ENCODE results near the gene UMAD1.

UMAD1 gene

DNA sequence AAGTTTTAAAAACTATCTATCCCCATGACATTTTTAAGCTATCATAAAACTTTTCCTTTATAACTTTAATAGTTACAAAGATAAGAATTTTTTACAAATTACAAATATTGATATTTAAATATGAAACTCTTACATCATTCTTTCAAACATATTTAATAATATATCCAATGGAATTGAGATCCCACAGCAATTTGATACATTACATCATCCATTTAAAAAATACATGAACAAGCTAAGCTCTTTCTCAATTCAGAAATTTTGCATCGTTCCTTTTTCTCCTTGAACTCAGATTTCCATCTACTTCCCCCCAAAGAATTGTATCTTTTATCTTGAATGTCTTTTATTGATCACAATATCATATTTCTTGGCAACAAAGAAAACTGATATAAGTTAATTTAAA lies 209.6 kb downstream of the UMAD1 start:
- no peak for DNase-seq (ENCODE audit: low spot score)
- TF ChIP-seq, protein P1, sequence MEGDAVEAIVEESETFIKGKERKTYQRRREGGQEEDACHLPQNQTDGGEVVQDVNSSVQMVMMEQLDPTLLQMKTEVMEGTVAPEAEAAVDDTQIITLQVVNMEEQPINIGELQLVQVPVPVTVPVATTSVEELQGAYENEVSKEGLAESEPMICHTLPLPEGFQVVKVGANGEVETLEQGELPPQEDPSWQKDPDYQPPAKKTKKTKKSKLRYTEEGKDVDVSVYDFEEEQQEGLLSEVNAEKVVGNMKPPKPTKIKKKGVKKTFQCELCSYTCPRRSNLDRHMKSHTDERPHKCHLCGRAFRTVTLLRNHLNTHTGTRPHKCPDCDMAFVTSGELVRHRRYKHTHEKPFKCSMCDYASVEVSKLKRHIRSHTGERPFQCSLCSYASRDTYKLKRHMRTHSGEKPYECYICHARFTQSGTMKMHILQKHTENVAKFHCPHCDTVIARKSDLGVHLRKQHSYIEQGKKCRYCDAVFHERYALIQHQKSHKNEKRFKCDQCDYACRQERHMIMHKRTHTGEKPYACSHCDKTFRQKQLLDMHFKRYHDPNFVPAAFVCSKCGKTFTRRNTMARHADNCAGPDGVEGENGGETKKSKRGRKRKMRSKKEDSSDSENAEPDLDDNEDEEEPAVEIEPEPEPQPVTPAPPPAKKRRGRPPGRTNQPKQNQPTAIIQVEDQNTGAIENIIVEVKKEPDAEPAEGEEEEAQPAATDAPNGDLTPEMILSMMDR (IDR thresholded peaks at IDR 0.05; ENCODE audit: extremely low read depth, missing control alignments) = no peak

- DNase-seq (ENCODE audit: low spot score) = no peak
- TF ChIP-seq, protein P1 (IDR thresholded peaks at IDR 0.05; ENCODE audit: extremely low read depth, missing control alignments) = no peak
Measured at GRCh38 chr7:7851381-7851780, 210.8 kb downstream of the UMAD1 start.

DNA sequence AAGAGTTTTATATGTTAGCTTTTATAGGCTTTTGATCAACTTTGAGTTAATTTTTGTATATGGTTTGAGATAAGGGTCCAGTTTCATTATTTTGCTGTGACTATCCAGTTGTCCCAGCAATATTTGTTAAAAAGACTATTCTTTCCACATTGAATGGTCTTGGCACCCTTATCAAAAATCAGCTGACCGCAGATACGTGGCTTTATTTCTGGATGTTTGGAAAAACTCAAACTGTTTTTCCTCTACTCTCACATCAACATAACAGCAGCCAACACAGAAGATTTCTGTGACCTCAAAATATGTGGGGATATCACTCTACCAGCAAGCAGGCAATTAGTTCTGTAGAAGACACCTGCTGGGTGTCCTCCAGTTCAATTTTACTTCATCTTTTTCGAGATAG lies 211.4 kb downstream of the UMAD1 start:
- TF ChIP-seq, protein P1 (IDR thresholded peaks at IDR 0.05; ENCODE audit: extremely low read depth, missing control alignments) = no peak

DNA sequence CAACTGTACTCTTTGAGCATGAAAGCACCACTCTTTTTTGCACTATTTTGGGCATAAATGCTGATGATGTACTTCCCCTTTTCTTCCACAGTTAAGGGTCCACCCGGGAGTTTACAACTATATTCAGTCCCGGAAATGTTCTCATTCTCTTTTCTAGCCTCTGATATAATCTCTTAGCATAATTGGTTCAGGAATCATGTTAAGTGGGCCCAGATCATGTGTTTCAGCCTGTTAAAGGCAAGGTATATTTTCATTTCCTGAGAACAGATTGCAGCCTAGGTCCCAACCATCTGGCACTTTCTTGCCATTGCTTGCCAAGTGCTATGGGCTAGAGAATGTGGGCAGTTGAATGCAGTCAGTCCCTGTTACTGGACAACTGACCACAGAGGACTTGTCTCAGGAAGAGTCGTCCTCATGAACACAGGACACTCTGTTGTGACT lies 216.6 kb downstream of the UMAD1 start:
- DNase-seq (ENCODE audit: low spot score) = peak; percentile 16
- TF ChIP-seq, protein P1 (IDR thresholded peaks at IDR 0.05; ENCODE audit: extremely low read depth, missing control alignments) = no peak

More for the DNA sequence above, 211.4 kb downstream of the UMAD1 start:
- no peak for DNase-seq (ENCODE audit: low spot score)

- TF ChIP-seq, protein P1 (IDR thresholded peaks at IDR 0.05; ENCODE audit: extremely low read depth, missing control alignments) = no peak
- no peak for DNase-seq (ENCODE audit: low spot score)
Measured at GRCh38 chr7:7858559-7858958, 218.0 kb downstream of the UMAD1 start.

- TF ChIP-seq, protein P1 (IDR thresholded peaks at IDR 0.05; ENCODE audit: extremely low read depth, missing control alignments) = no peak
- DNase-seq (ENCODE audit: low spot score) = no peak
Measured at GRCh38 chr7:7859411-7859810, 218.9 kb downstream of the UMAD1 start.

DNA sequence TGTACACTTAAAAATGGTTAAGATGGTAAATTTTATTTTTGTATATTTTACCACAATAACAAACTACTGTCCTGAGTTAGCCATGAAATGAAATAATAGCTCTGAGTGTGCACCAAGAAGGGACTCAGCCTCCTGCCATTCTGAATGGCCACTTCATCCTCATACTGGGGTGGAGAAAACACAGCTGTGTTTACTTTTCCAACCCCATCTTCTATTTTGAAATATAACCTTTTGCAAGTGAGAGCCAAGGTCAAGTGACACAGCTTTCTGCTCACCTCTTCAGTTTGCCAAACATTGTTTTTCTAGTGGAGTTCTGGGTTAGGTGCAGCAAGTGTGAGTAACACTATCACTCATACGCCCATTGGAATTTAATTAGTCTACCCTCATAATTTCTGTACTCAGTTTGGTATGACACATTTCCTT lies 220.7 kb downstream of the UMAD1 start:
- DNase-seq (ENCODE audit: low spot score) = no peak
- TF ChIP-seq, protein P1 (IDR thresholded peaks at IDR 0.05; ENCODE audit: extremely low read depth, missing control alignments) = no peak
